Measurements from ENCODE around the gene LOXL3. TPM values are rescaled to one million over a fixed set of nuclear protein-coding genes. Genes with fewer than 3 reads are reported as not detected.

The LOXL3 gene
- total and polyA plus RNA-seq, 2 of the 8 experiments (the other 6 are each of a cell fraction or from before 2014, with no cell fraction given): 22.4 to 27.2 TPM

- TF ChIP-seq CHD7 (IDR thresholded peaks at IDR 0.05; ENCODE audit: insufficient replicate concordance, low read length) (no peak), SIX5 (IDR thresholded peaks at IDR 0.05; ENCODE audit: low read depth, low read length) (no peak), FOSL1 (IDR thresholded peaks at IDR 0.05; ENCODE audit: insufficient read depth, low read depth, low read length) (no peak), KDM1A (IDR thresholded peaks at IDR 0.05; ENCODE audit: borderline replicate concordance, low read length) (no peak), CEBPB (IDR thresholded peaks at IDR 0.05; ENCODE audit: low read depth, low read length) (no peak), TAF1 (IDR thresholded peaks at IDR 0.05; ENCODE audit: low read depth, low read length) (no peak), MAFK (IDR thresholded peaks at IDR 0.05; ENCODE audit: low read depth, low read length) (no peak), TAF7 (optimal IDR thresholded peaks at IDR 0.05; ENCODE audit: borderline replicate concordance, low read depth, low read length) (no peak)
- TF ChIP-seq, protein P1, sequence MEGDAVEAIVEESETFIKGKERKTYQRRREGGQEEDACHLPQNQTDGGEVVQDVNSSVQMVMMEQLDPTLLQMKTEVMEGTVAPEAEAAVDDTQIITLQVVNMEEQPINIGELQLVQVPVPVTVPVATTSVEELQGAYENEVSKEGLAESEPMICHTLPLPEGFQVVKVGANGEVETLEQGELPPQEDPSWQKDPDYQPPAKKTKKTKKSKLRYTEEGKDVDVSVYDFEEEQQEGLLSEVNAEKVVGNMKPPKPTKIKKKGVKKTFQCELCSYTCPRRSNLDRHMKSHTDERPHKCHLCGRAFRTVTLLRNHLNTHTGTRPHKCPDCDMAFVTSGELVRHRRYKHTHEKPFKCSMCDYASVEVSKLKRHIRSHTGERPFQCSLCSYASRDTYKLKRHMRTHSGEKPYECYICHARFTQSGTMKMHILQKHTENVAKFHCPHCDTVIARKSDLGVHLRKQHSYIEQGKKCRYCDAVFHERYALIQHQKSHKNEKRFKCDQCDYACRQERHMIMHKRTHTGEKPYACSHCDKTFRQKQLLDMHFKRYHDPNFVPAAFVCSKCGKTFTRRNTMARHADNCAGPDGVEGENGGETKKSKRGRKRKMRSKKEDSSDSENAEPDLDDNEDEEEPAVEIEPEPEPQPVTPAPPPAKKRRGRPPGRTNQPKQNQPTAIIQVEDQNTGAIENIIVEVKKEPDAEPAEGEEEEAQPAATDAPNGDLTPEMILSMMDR (IDR thresholded peaks at IDR 0.05; ENCODE audit: control extremely low read depth in 1 of 3, insufficient read depth in 1 of 3, low read depth in 1 of 3, low read length in 3 of 3): peak in 1 of 3 experiments; percentile 4; a peak in 1 of 4 replicates
Observed at GRCh38 chr2:74559912-74560311, 6.2 kb upstream of the LOXL3 start (continued).
